ENCODE data around the gene BAZ1A. TPM values are rescaled to one million over a fixed set of nuclear protein-coding genes. Genes with fewer than 3 reads are reported as not detected.

Gene BAZ1A
- total and polyA plus RNA-seq, 2 of the 8 experiments (the other 6 are each of a cell fraction or from before 2014, with no cell fraction given) = 8.0 to 23.1 TPM

GRCh38 chr14:34785223-34786006, 89.7 kb downstream of the BAZ1A start (continued):
- TF ChIP-seq ATF3 (IDR thresholded peaks at IDR 0.05; ENCODE audit: insufficient read depth, low read depth, low read length) = no peak
- TF ChIP-seq JUND (IDR thresholded peaks at IDR 0.05; ENCODE audit: low read length) = no peak
- no peak for TF ChIP-seq HDAC2 (IDR thresholded peaks at IDR 0.05; ENCODE audit: borderline replicate concordance in 1 of 2, low read depth in 2 of 2, low read length in 2 of 2)
- TF ChIP-seq E2F6 (IDR thresholded peaks at IDR 0.05) = no peak
- TF ChIP-seq TAF7 (optimal IDR thresholded peaks at IDR 0.05; ENCODE audit: borderline replicate concordance, low read depth, low read length) = no peak
